K562 (cell line): ENCODE measurements around the gene COMP. TPM values are rescaled to one million over a fixed set of nuclear protein-coding genes. Genes with fewer than 3 reads are reported as not detected.
A peak's percentile ranks its signal among the peaks of the same experiment; 100 is the strongest.

Experiments used
- ATF3 ChIP-seq, 2 experiments: fragments of 450-650 bp in 1 of 2; sonication (generic) in 1 of 2; formaldehyde crosslinking in 1 of 2; IDR thresholded peaks in 1 of 2; conservative IDR thresholded peaks in 1 of 2; 2 replicates each; pipeline versions ENCODE4 v1.6.1 to v1.8.1; 2016 to 2023; ENCODE audit warnings: mild to moderate bottlenecking in 2 of 2, moderate library complexity in 2 of 2, inconsistent platforms in 1 of 2, missing genetic modification reagents in 1 of 2
- BRCA1 ChIP-seq, 2 experiments: fragments of 450-650 bp in 1 of 2; sonication (generic) in 1 of 2; formaldehyde crosslinking in 1 of 2; IDR thresholded peaks; 2 replicates each; pipeline versions ENCODE4 v1.5.0 to v1.6.1; 2017 to 2020; ENCODE audit warnings: mild to moderate bottlenecking in 1 of 2, missing genetic modification reagents in 1 of 2
- BRD9 ChIP-seq: fragments of 450-650 bp; IDR thresholded peaks from 2 replicates; pipeline ENCODE4 v1.6.1; 2018; ENCODE audit warnings: low read depth; ENCODE audit not compliant: partially characterized antibody
- CREM ChIP-seq: IDR thresholded peaks from 2 replicates; pipeline ENCODE4 v1.6.1; 2014; ENCODE audit warnings: antibody characterized with exemption, low read depth
- ELF4 ChIP-seq: fragments of 450-650 bp; formaldehyde crosslinking; IDR thresholded peaks from 2 replicates; pipeline ENCODE4 v1.4.0; 2022; ENCODE audit warnings: missing genetic modification characterization
- FOS ChIP-seq: IDR thresholded peaks from 3 replicates; pipeline ENCODE4 v1.6.1; 2011; ENCODE audit not compliant: insufficient read length; ENCODE audit errors: extremely low read depth
- GABPB1 ChIP-seq: sonication (generic); formaldehyde crosslinking; IDR thresholded peaks from 2 replicates; pipeline ENCODE4 v1.8.0; 2022; ENCODE audit warnings: mild to moderate bottlenecking, missing genetic modification reagents
- HDAC3 ChIP-seq: fragments of 450-650 bp; IDR thresholded peaks from 2 replicates; pipeline ENCODE4 v1.6.1; 2018; ENCODE audit warnings: borderline replicate concordance, mild to moderate bottlenecking, moderate library complexity; ENCODE audit not compliant: partially characterized antibody
- HNRNPL ChIP-seq: fragments of 200-400 bp; formaldehyde crosslinking; IDR thresholded peaks from 2 replicates; pipeline ENCODE4 v1.6.1; 2017; ENCODE audit warnings: low read depth, mild to moderate bottlenecking, low read length
- KHSRP ChIP-seq: fragments of 450-650 bp; IDR thresholded peaks from 2 replicates; pipeline ENCODE4 v1.6.1; 2017
- MCM5 ChIP-seq: fragments of 450-650 bp; IDR thresholded peaks from 2 replicates; pipeline ENCODE4 v1.6.1; 2016; ENCODE audit warnings: low read depth
- PREB ChIP-seq: sonication (generic); formaldehyde crosslinking; IDR thresholded peaks from 2 replicates; pipeline ENCODE4 v1.8.1; 2023; ENCODE audit warnings: mild to moderate bottlenecking, missing genetic modification reagents
- RBM17 ChIP-seq: fragments of 200-400 bp; formaldehyde crosslinking; IDR thresholded peaks from 2 replicates; pipeline ENCODE4 v1.6.1; 2017; ENCODE audit warnings: low read depth, mild to moderate bottlenecking, low read length, borderline replicate concordance
- TAL1 ChIP-seq: fragments of 450-650 bp; IDR thresholded peaks from 2 replicates; pipeline ENCODE4 v1.6.1; 2016; ENCODE audit warnings: mild to moderate bottlenecking
- ZFP36 ChIP-seq: fragments of 150-350 bp; IDR thresholded peaks from 2 replicates; pipeline ENCODE4 v1.6.1; 2018; ENCODE audit warnings: low read length, low read depth; ENCODE audit not compliant: partially characterized antibody
- ZFPM2 ChIP-seq: fragments of 250-450 bp; sonication (Bioruptor Pico); IDR thresholded peaks from 2 replicates; pipeline ENCODE4 v1.5.1; 2022; ENCODE audit warnings: mild to moderate bottlenecking
- ZNF146 ChIP-seq: IDR thresholded peaks from one replicate; pipeline ENCODE4 v1.6.1; 2018; ENCODE audit warnings: missing compliant biosample characterization; ENCODE audit not compliant: unreplicated experiment
- ZNF175 ChIP-seq: fragments of 200-800 bp; sonication (Bioruptor generic); IDR thresholded peaks from 2 replicates; pipeline ENCODE4 v1.6.1; 2016; ENCODE audit warnings: low read depth, mild to moderate bottlenecking, missing genetic modification characterization, missing compliant biosample characterization
- ZNF23 ChIP-seq: fragments of 250-450 bp; sonication (Bioruptor Pico); IDR thresholded peaks from 2 replicates; pipeline ENCODE4 v1.4.0; 2020; ENCODE audit warnings: mild to moderate bottlenecking
- ZNF511 ChIP-seq: sonication (generic); formaldehyde crosslinking; IDR thresholded peaks from 2 replicates; pipeline ENCODE4 v1.8.0; 2022; ENCODE audit warnings: mild to moderate bottlenecking, missing genetic modification reagents
- ZNF561 ChIP-seq: fragments of 450-650 bp; formaldehyde crosslinking; conservative IDR thresholded peaks from 2 replicates; pipeline ENCODE4 v1.4.0; 2020; ENCODE audit warnings: mild to moderate bottlenecking, moderate library complexity
- ZNF707 ChIP-seq: fragments of 250-450 bp; sonication (Bioruptor Pico); conservative IDR thresholded peaks from 2 replicates; pipeline ENCODE4 v1.8.0; 2022; ENCODE audit warnings: inconsistent platforms, mild to moderate bottlenecking, moderate library complexity
- ZNF77 ChIP-seq: fragments of 250-450 bp; sonication (Bioruptor Pico); IDR thresholded peaks from 2 replicates; pipeline ENCODE4 v1.5.0; 2020
- polyA plus RNA-seq, 8 experiments: library from polyadenylated mRNA; depleted of rRNA in 4 of 8; stranded (reverse) in 5 of 8; unstranded in 3 of 8; fragments of >200 nt; fragmentation: Nextera tagmentation in 2 of 8; fragmentation: Illumina TruSeq in 1 of 8; extraction: Ambion mirVana in 2 of 8; extraction: Trizol in 1 of 8; gene quantifications; 2 replicates each; pipeline versions ENCODE4 v1.2.1 to v1.2.3, GENCODE V29; 2011 to 2014; ENCODE audit warnings: inconsistent platforms in 1 of 8, missing spikeins in 1 of 8
- total RNA-seq, 7 experiments: library from RNA; depleted of rRNA in 6 of 7; stranded (reverse); fragments of >200 nt in 6 of 7; fragmentation: Illumina TruSeq in 2 of 7; extraction: Trizol in 2 of 7; gene quantifications; 2 replicates each; pipeline versions ENCODE4 v1.2.1 to v1.2.3, GENCODE V29; 2011 to 2021; ENCODE audit warnings: low replicate concordance in 1 of 7
- TF ChIP-seq, protein P1 (sequence below): sonication (generic); formaldehyde crosslinking; IDR thresholded peaks from 2 replicates; pipeline ENCODE4 v1.8.0; 2023; ENCODE audit warnings: mild to moderate bottlenecking, missing genetic modification reagents
- TF ChIP-seq, protein P2 (sequence below): fragments of 250-450 bp; sonication (Bioruptor Pico); IDR thresholded peaks from 2 replicates; pipeline ENCODE4 v1.8.0; 2022; ENCODE audit warnings: moderate library complexity, mild to moderate bottlenecking, inconsistent platforms

Gene COMP
- total and polyA plus RNA-seq, 9 of the 15 experiments (the other 6 are each of a cell fraction or from before 2014, with no cell fraction given) = 0.07 TPM; not detected in 8

GRCh38 chr19:18742838-18743783, 48.0 kb downstream of the COMP start (continued):
- TF ChIP-seq PREB = no peak
- no peak for TF ChIP-seq ZNF77 (CRISPR knock-in tag)
- no peak for TF ChIP-seq MCM5
- TF ChIP-seq FOS = no peak
- TF ChIP-seq ELF4 (CRISPR knock-in tag) = no peak
- no peak for TF ChIP-seq BRD9
- peak; percentile 32; the same call in 1 of the 2 replicates for TF ChIP-seq TAL1
- TF ChIP-seq RBM17 = no peak
- TF ChIP-seq, protein P1, sequence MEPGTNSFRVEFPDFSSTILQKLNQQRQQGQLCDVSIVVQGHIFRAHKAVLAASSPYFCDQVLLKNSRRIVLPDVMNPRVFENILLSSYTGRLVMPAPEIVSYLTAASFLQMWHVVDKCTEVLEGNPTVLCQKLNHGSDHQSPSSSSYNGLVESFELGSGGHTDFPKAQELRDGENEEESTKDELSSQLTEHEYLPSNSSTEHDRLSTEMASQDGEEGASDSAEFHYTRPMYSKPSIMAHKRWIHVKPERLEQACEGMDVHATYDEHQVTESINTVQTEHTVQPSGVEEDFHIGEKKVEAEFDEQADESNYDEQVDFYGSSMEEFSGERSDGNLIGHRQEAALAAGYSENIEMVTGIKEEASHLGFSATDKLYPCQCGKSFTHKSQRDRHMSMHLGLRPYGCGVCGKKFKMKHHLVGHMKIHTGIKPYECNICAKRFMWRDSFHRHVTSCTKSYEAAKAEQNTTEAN = no peak
- TF ChIP-seq ZNF146 (CRISPR knock-in tag) = no peak
- TF ChIP-seq CREM = peak; percentile 56
- TF ChIP-seq, protein P2, sequence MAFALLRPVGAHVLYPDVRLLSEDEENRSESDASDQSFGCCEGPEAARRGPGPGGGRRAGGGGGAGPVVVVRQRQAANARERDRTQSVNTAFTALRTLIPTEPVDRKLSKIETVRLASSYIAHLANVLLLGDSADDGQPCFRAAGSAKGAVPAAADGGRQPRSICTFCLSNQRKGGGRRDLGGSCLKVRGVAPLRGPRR (CRISPR knock-in tag) = no peak
- TF ChIP-seq ZNF175 = no peak
- no peak for TF ChIP-seq ZNF561 (CRISPR knock-in tag)
- TF ChIP-seq ZNF707 = no peak
- 0 out of 2 replicates have a peak, but pooled peaks have one; percentile 58 for TF ChIP-seq GABPB1 (CRISPR knock-in tag)
- TF ChIP-seq ATF3 (IDR thresholded peaks at IDR 0.05) = no peak
- TF ChIP-seq ATF3 (CRISPR knock-in tag; conservative IDR thresholded peaks at IDR 0.05) = no peak
- no peak for TF ChIP-seq HNRNPL
- no peak for TF ChIP-seq HDAC3
- TF ChIP-seq ZFP36 = peak; percentile 64
- no peak for TF ChIP-seq BRCA1 (IDR thresholded peaks at IDR 0.05)
- 0 out of 2 replicates have a peak, but pooled peaks have one; percentile 59 for TF ChIP-seq BRCA1 (CRISPR knock-in tag; IDR thresholded peaks at IDR 0.05)
- TF ChIP-seq ZNF511 (CRISPR knock-in tag) = no peak
- no peak for TF ChIP-seq ZNF23 (CRISPR knock-in tag)
- no peak for TF ChIP-seq ZFPM2 (CRISPR knock-in tag)
- TF ChIP-seq KHSRP = no peak
